ENCODE results near the gene SF3B5. TPM values are rescaled to one million over a fixed set of nuclear protein-coding genes. Genes with fewer than 3 reads are reported as not detected.

Gene SF3B5
- total and polyA plus RNA-seq, 2 experiments from 2014 or later, result 151 to 183 TPM

- no peak overlapping the region for H2AFZ ChIP-seq
- H3K9me2 ChIP-seq (ENCODE audit: insufficient read depth), result no peaks in the 10 kb centered on the region
- no peak for DNase-seq (ENCODE audit: low spot score)
- Mint-ChIP-seq H3K27me3 (ENCODE audit: insufficient read depth, low read depth, poor library complexity) (no peaks in the 10 kb centered on the region), H3K36me3 (ENCODE audit: low read depth) (no peaks in the 10 kb centered on the region), H3K9me3 (no peaks in the 10 kb centered on the region), H3K4me3 (no peak overlapping the region), H3K4me1 (no peaks in the 10 kb centered on the region), H3K27ac (no peak overlapping the region)
- H3K79me2 ChIP-seq (replicated peaks; ENCODE audit: insufficient read depth), result no peaks in the 10 kb centered on the region
- no peaks in the 10 kb centered on the region for H4K20me1 ChIP-seq (replicated peaks; ENCODE audit: insufficient read depth)
- no peaks in the 10 kb centered on the region for H3K27me3 ChIP-seq (ENCODE audit: insufficient read depth)
- TF ChIP-seq ZNF462 (CRISPR knock-in tag; IDR thresholded peaks at IDR 0.05) (no peak), CREB1 (CRISPR knock-in tag; IDR thresholded peaks at IDR 0.05; ENCODE audit: low read depth) (no peak), ZNF331 (CRISPR knock-in tag; IDR thresholded peaks at IDR 0.05; ENCODE audit: low read depth) (no peak), POLR2AphosphoS5 (IDR thresholded peaks at IDR 0.05; ENCODE audit: low read depth) (no peak), ZNF114 (CRISPR knock-in tag; IDR thresholded peaks at IDR 0.05) (no peak), EZH2 (IDR thresholded peaks at IDR 0.05; ENCODE audit: low read depth, unreplicated experiment) (no peak), REST (IDR thresholded peaks at IDR 0.05; ENCODE audit: unreplicated experiment) (no peak), ETS1 (IDR thresholded peaks at IDR 0.05) (no peak), JUNB (IDR thresholded peaks at IDR 0.05; ENCODE audit: unreplicated experiment) (no peak), NANOG (IDR thresholded peaks at IDR 0.05; ENCODE audit: borderline replicate concordance) (no peak), EZH2phosphoT487 (IDR thresholded peaks at IDR 0.05; ENCODE audit: unreplicated experiment) (no peak), STAT1 (IDR thresholded peaks at IDR 0.05; ENCODE audit: unreplicated experiment) (no peak)
- TF ChIP-seq, protein P1, sequence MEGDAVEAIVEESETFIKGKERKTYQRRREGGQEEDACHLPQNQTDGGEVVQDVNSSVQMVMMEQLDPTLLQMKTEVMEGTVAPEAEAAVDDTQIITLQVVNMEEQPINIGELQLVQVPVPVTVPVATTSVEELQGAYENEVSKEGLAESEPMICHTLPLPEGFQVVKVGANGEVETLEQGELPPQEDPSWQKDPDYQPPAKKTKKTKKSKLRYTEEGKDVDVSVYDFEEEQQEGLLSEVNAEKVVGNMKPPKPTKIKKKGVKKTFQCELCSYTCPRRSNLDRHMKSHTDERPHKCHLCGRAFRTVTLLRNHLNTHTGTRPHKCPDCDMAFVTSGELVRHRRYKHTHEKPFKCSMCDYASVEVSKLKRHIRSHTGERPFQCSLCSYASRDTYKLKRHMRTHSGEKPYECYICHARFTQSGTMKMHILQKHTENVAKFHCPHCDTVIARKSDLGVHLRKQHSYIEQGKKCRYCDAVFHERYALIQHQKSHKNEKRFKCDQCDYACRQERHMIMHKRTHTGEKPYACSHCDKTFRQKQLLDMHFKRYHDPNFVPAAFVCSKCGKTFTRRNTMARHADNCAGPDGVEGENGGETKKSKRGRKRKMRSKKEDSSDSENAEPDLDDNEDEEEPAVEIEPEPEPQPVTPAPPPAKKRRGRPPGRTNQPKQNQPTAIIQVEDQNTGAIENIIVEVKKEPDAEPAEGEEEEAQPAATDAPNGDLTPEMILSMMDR (conservative IDR thresholded peaks at IDR 0.05; ENCODE audit: low read depth in 2 of 2), result no peak
- H3K27ac ChIP-seq (ENCODE audit: low read depth), result no peak overlapping the region
- H3K4me2 ChIP-seq, result no peak overlapping the region
- no peak for ATAC-seq
- no peaks in the 10 kb centered on the region for H3K4me1 ChIP-seq (ENCODE audit: insufficient read depth)
- H3F3A ChIP-seq (replicated peaks; ENCODE audit: low read depth), result no peaks in the 10 kb centered on the region
- no peaks in the 10 kb centered on the region for H3K36me3 ChIP-seq (ENCODE audit: insufficient read depth)
- H3K4me3 ChIP-seq, result no peak overlapping the region
These were observed 19.8 kb upstream of the SF3B5 start for GRCh38 chr6:144115219-144115618.

Data from GM23338 (cell line).